SK-N-MC (cell line): ENCODE results near the gene DEF6.

ENCODE experiments used
- DNase-seq: peaks from one replicate; pipeline ENCODE4 v3.0.0-alpha.2; 2011; ENCODE audit warnings: low read depth, low spot score
- H3K27ac ChIP-seq: fragments of 200-600 bp; sonication (generic); 2 replicates; pipeline ENCODE4 v1.5.1; 2016; ENCODE audit warnings: mixed run types
- H3K36me3 ChIP-seq: fragments of 200-600 bp; sonication (generic); 2 replicates; pipeline ENCODE4 v1.6.1; 2017; ENCODE audit warnings: antibody characterized with exemption, low read length, mixed read lengths; ENCODE audit not compliant: insufficient read depth
- H3K4me3 ChIP-seq: fragments of 200-600 bp; sonication (generic); 2 replicates; pipeline ENCODE4 v1.5.1; 2016
- H3K9ac ChIP-seq: fragments of 200-600 bp; sonication (generic); 2 replicates; pipeline ENCODE4 v1.8.0; 2017; ENCODE audit warnings: mixed run types, mixed read lengths; ENCODE audit not compliant: insufficient read length
- H3K9me3 ChIP-seq: fragments of 200-600 bp; sonication (generic); 2 replicates; pipeline ENCODE4 v1.6.1; 2017; ENCODE audit warnings: low read depth, mild to moderate bottlenecking, antibody characterized with exemption, low read length, moderate library complexity, mixed read lengths
- EZH2 ChIP-seq: fragments of 200-600 bp; sonication (generic); IDR thresholded peaks from one replicate; pipeline ENCODE4 v1.6.1; 2017; ENCODE audit warnings: antibody characterized with exemption
- FOXP2 ChIP-seq: optimal IDR thresholded peaks from 2 replicates; pipeline ENCODE3; 2011; ENCODE audit warnings: mild to moderate bottlenecking, moderate library complexity; ENCODE audit not compliant: insufficient read depth; ENCODE audit errors: extremely low read length, control extremely low read depth
- POLR2AphosphoS5 ChIP-seq: IDR thresholded peaks from 2 replicates; pipeline ENCODE4 v1.6.1; 2012; ENCODE audit warnings: mild to moderate bottlenecking, low read depth, low read length, borderline replicate concordance

Gene DEF6

GRCh38 chr6:35297601-35298481, at the start of gene DEF6:
Gene DEF6 (plus strand): TSS chr6:35297818. CDS start chr6:35297857, 39 bp downstream.
- Histone ChIP-seq H3K36me3 (peaks cover 8% of the 10 kb centered on the region), H3K27ac (no peak within 1 kb of the TSS), H3K4me3 (no peak within 1 kb of the TSS), H3K9me3 (no peaks in the 10 kb centered on the region), H3K9ac (no peak within 1 kb of the TSS)
- no peak for TF ChIP-seq EZH2
- TF ChIP-seq FOXP2 = no peak
- TF ChIP-seq POLR2AphosphoS5 = no peak
- DNase-seq = no peak

GRCh38 chr6:35248300-35248699, 49.3 kb upstream of the DEF6 start:
- Histone ChIP-seq H3K4me3 (no peak overlapping the region), H3K9me3 (no peaks in the 10 kb centered on the region), H3K36me3 (peaks cover 9% of the 10 kb centered on the region; the same call in 1 of the 2 replicates), H3K9ac (no peak overlapping the region), H3K27ac (0 out of 2 replicates have a peak overlapping the region, but pooled peaks have one; percentile 10)
- TF ChIP-seq FOXP2 (no peak), POLR2AphosphoS5 (no peak), EZH2 (no peak)
- DNase-seq = no peak

DNA sequence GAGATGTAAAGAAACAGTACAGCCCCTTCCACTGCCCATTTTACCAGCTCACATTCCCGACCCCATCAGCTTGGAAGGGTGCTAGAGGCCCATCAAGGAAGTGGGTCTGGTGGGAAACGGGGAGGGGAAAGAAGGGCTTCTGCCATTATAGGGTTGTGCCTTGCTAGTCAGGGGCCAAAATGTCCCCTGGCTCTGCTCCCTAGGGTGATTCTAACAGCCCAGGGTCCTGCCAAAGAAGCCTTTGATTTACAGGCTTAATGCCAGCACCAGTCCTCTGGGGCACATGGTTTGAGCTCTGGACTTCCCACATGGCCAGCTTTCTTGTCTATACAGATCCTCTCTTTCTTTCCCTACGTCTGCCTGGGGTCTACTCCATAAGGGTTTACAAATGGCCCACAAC, 48.7 kb upstream of the DEF6 start:
- H3K36me3 ChIP-seq = peaks cover 9% of the 10 kb centered on the region; the same call in 1 of the 2 replicates
- DNase-seq = no peak
- no peak overlapping the region for H3K9ac ChIP-seq
- TF ChIP-seq FOXP2 (no peak), POLR2AphosphoS5 (no peak), EZH2 (no peak)
- H3K4me3 ChIP-seq = no peak overlapping the region
- H3K27ac ChIP-seq = no peak overlapping the region
- H3K9me3 ChIP-seq = no peaks in the 10 kb centered on the region

DNA sequence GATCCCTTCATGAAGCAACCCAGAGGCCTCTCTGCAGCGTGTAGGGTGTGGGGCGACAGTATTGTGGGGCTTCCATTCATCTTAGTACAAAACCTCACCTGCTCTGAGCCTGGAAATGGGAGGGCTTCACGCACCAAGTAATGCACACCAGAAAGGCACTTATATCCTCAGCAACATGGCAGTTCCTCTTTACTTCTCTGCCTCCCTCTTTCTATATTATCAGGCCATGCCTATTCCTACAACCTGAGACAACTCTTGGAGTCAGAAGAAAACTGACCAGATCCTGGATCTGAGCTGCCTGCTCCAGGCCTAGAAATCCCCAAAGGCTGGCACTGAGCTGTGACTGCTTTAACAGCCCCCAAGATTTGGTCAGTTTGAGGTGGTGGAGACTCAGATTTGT, 45.7 kb upstream of the DEF6 start:
- no peaks in the 10 kb centered on the region for H3K9me3 ChIP-seq
- no peak for TF ChIP-seq POLR2AphosphoS5
- no peak for TF ChIP-seq EZH2
- TF ChIP-seq FOXP2 = no peak
- no peak overlapping the region for H3K27ac ChIP-seq
- no peak overlapping the region for H3K4me3 ChIP-seq
- no peak for DNase-seq
- no peaks in the 10 kb centered on the region for H3K36me3 ChIP-seq
- H3K9ac ChIP-seq = no peak overlapping the region

DNA sequence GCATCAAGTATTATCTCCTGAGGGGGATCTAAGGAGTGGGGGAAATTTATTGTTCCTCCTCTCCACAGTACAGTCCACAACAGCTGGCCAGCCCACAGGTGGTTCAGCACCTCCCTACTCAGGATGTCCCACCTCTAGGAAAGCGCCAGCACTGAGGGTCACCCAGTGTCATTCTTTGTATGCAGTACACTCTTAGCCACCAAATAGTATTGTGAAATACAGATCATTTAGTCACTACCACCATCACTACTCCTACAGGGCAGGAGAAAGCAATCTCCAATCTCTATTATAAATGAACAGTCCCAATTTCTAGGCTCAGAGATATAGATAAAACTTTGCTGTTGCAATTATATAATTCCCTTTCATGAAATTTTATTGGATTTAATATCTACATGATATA, 44.4 kb upstream of the DEF6 start:
- TF ChIP-seq EZH2 = no peak
- TF ChIP-seq POLR2AphosphoS5 = no peak
- no peak for TF ChIP-seq FOXP2
- no peak overlapping the region for H3K27ac ChIP-seq
- H3K4me3 ChIP-seq = no peak overlapping the region
- DNase-seq = no peak
- no peaks in the 10 kb centered on the region for H3K9me3 ChIP-seq
- H3K9ac ChIP-seq = no peak overlapping the region
- no peaks in the 10 kb centered on the region for H3K36me3 ChIP-seq

- Histone ChIP-seq H3K9me3 (no peaks in the 10 kb centered on the region), H3K4me3 (peak overlapping the region; percentile 83), H3K36me3 (no peaks in the 10 kb centered on the region), H3K27ac (no peak overlapping the region), H3K9ac (peak overlapping the region; percentile 74)
- DNase-seq = no peak
- no peak for TF ChIP-seq EZH2
- no peak for TF ChIP-seq POLR2AphosphoS5
- no peak for TF ChIP-seq FOXP2
Observed at GRCh38 chr6:35258336-35258735, 39.3 kb upstream of the DEF6 start.

DNA sequence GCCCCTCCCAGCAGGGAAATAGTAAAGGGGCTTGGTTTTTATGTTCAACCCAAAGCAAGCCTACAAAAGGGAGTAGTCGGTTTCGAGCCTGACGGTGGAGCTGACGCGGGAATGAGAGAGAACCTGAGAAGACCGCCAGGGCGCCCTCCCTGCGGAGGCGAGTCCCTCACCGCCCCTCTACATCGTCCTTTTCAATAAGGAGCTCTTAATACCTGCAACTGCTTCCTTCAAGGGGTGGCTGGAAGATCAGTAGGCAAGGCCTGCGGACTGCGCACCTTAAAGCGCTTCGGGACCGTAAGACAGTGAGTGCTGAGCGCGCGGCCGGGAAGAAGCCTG, 38.8 kb upstream of the DEF6 start:
- Histone ChIP-seq H3K9me3 (no peaks in the 10 kb centered on the region), H3K4me3 (peak overlapping the region; percentile 83), H3K9ac (peak overlapping the region; percentile 74), H3K27ac (no peak overlapping the region), H3K36me3 (no peaks in the 10 kb centered on the region)
- DNase-seq = no peak
- no peak for TF ChIP-seq POLR2AphosphoS5
- TF ChIP-seq FOXP2 = no peak
- no peak for TF ChIP-seq EZH2

DNA sequence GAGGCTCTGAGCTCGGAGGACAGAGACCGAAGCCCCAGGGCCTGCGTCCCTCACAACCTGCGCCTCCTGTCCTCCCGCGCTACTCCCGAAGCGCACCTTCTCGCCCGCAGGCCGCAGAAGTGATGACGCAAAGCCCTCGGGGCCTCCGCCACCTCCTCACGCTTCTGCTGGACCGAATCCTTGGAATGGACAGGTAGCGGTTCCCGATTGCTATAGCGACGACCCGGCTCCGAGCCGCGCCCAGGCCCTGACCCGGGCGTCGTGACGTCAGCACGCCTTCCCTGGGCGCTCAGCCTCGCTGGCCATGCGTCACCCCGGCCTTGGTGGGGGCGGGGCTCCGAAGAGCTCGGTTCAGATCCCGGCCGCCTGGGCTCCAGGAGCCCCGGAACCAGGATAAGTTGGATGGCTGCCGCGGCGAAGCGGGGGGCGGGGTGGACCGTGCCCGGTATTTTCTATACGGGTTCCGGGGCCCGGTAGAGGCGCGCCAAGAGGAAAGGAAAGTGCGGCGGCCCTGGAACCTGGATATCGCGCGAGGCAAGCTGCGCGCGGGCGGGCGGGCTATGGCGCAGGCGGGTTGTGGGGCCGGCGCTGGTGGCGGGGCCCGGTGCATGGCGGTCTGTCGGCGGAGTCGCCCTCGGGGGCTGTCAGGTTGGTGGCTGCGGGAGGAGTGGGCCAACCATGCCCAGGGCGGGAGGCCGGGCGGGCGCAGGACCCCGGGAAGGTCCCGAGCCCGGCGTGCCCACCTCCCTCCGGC, 38.2 kb upstream of the DEF6 start, which contains the start of gene ZNF76:
Gene ZNF76 (plus strand): TSS at position 542 of the 754 bp plus-strand sequence. CDS start 21,417 bp downstream, outside the sequence.
- Histone ChIP-seq H3K27ac (peak within 1 kb of the TSS; percentile 79), H3K9me3 (no peaks in the 10 kb centered on the region), H3K36me3 (no peaks in the 10 kb centered on the region), H3K4me3 (peak within 1 kb of the TSS; percentile 83), H3K9ac (peak within 1 kb of the TSS; percentile 93)
- TF ChIP-seq POLR2AphosphoS5 (peak; percentile 84), EZH2 (no peak)
- DNase-seq = peak; percentile 55
